Caki2 (cell line): ENCODE data around the gene COL28A1. TPM values are rescaled to one million over a fixed set of nuclear protein-coding genes. Genes with fewer than 3 reads are reported as not detected.

Source experiments
- DNase-seq: peaks from one replicate; pipeline ENCODE4 v3.0.0-alpha.2; 2015; ENCODE audit warnings: low read depth
- in situ Hi-C: cut with HindIII; loops from 2 replicates; pipeline ENCODE4 v1.10.0; 2016; ENCODE audit warnings: low sequenced_read_pairs, low pct_unique_long_range_greater_than_20kb, mixed read lengths
- total RNA-seq: library from RNA; depleted of rRNA; stranded (reverse); fragments of >200 nt; shearing (Covaris generic); gene quantifications from 2 replicates; pipeline ENCODE4 v1.2.3, GENCODE V29; 2014; ENCODE audit warnings: low replicate concordance

Gene COL28A1
- total RNA-seq, 1 experiment from 2014 or later: 0.17 TPM

- in situ Hi-C loops: no loop called here
- no peak for DNase-seq
Measured at GRCh38 chr7:7533831-7534430, 1.7 kb downstream of the COL28A1 start.

- DNase-seq: no peak
- in situ Hi-C loops: no loop called here
Measured at GRCh38 chr7:7529328-7529727, 6.3 kb downstream of the COL28A1 start.

GRCh38 chr7:7527047-7527446 is 8.6 kb downstream of the COL28A1 start:
- no peak for DNase-seq
- in situ Hi-C loops: no loop called here

- DNase-seq: no peak
- in situ Hi-C loops: no loop called here
Measured at GRCh38 chr7:7526006-7526405, 9.7 kb downstream of the COL28A1 start.

GRCh38 chr7:7524121-7524520 is 11.6 kb downstream of the COL28A1 start:
- no peak for DNase-seq
- in situ Hi-C loops: no loop called here

- in situ Hi-C loops: no loop called here
- no peak for DNase-seq
Measured at GRCh38 chr7:7522421-7522820, 13.3 kb downstream of the COL28A1 start.

- in situ Hi-C loops: no loop called here
- DNase-seq: no peak
Measured at GRCh38 chr7:7521259-7521658, 14.4 kb downstream of the COL28A1 start.

- DNase-seq: peak; percentile 35
- in situ Hi-C loops: no loop called here
Measured at GRCh38 chr7:7519528-7519927, 16.1 kb downstream of the COL28A1 start.

GRCh38 chr7:7519056-7519455 is 16.6 kb downstream of the COL28A1 start:
- DNase-seq: peak; percentile 18
- in situ Hi-C loops: no loop called here

GRCh38 chr7:7517754-7518153 is 17.9 kb downstream of the COL28A1 start:
- in situ Hi-C loops: no loop called here
- DNase-seq: no peak

- in situ Hi-C loops: no loop called here
- no peak for DNase-seq
Measured at GRCh38 chr7:7516662-7517061, 19.0 kb downstream of the COL28A1 start.

- in situ Hi-C loops: no loop called here
- DNase-seq: no peak
Measured at GRCh38 chr7:7516156-7516555, 19.5 kb downstream of the COL28A1 start.

- in situ Hi-C loops: no loop called here
- no peak for DNase-seq
Measured at GRCh38 chr7:7512861-7513597, 22.6 kb downstream of the COL28A1 start.

GRCh38 chr7:7510794-7511193 is 24.9 kb downstream of the COL28A1 start:
- in situ Hi-C loops: no loop called here
- DNase-seq: no peak

- in situ Hi-C loops: no loop called here
- no peak for DNase-seq
Measured at GRCh38 chr7:7505915-7506314, 29.8 kb downstream of the COL28A1 start.

GRCh38 chr7:7504910-7505704 is 30.6 kb downstream of the COL28A1 start:
- no peak for DNase-seq
- in situ Hi-C loops: no loop called here

- in situ Hi-C loops: no loop called here
- DNase-seq: no peak
Measured at GRCh38 chr7:7499892-7500291, 35.8 kb downstream of the COL28A1 start.

GRCh38 chr7:7498856-7499255 is 36.8 kb downstream of the COL28A1 start:
- no peak for DNase-seq
- in situ Hi-C loops: no loop called here

- in situ Hi-C loops: no loop called here
- no peak for DNase-seq
Measured at GRCh38 chr7:7496311-7496710, 39.4 kb downstream of the COL28A1 start.
